Kidney epithelial cell (primary cell): ENCODE measurements around the gene ZNF222. TPM values are rescaled to one million over a fixed set of nuclear protein-coding genes. Genes with fewer than 3 reads are reported as not detected.

ENCODE experiments used
- DNase-seq: peaks from one replicate; pipeline ENCODE4 v3.0.0-alpha.2; 2010; ENCODE audit warnings: low read depth
- H3K27me3 ChIP-seq: 2 replicates; pipeline ENCODE4 v1.6.0; 2011; ENCODE audit warnings: low read length; ENCODE audit not compliant: control insufficient read depth, insufficient read depth
- H3K36me3 ChIP-seq: 2 replicates; pipeline ENCODE4 v1.5.1; 2011; ENCODE audit warnings: low read length; ENCODE audit not compliant: control insufficient read depth, insufficient read depth
- H3K4me3 ChIP-seq: 2 replicates; pipeline ENCODE4 v1.5.1; 2011; ENCODE audit warnings: low read depth, mild to moderate bottlenecking, control low read depth, low read length
- CTCF ChIP-seq: IDR thresholded peaks from 2 replicates; pipeline ENCODE4 v1.5.1; 2011; ENCODE audit warnings: mild to moderate bottlenecking, moderate library complexity, low read length, control low read depth, inconsistent platforms; ENCODE audit not compliant: insufficient read depth, poor library complexity, severe bottlenecking
- total RNA-seq: library from RNA; depleted of rRNA; stranded (reverse); fragments of >200 nt; gene quantifications from 2 replicates; pipeline ENCODE4 v1.2.3, GENCODE V29; 2015

ZNF222 gene
- total RNA-seq, result 2.3 and 3.3 TPM in 2 replicates

GRCh38 chr19:44025217-44025936 lies at the start of gene ZNF222:
Gene ZNF222 (plus strand): TSS chr19:44025379. CDS start chr19:44025437, 58 bp downstream.
- Histone ChIP-seq H3K4me3 (peak within 1 kb of the TSS; percentile 97), H3K27me3 (no peaks in the 10 kb centered on the region), H3K36me3 (no peaks in the 10 kb centered on the region)
- peak; percentile 78 for DNase-seq
- TF ChIP-seq CTCF, result no peak

- TF ChIP-seq CTCF, result no peak
- no peaks in the 10 kb centered on the region for H3K36me3 ChIP-seq
- no peak overlapping the region for H3K4me3 ChIP-seq
- DNase-seq, result no peak
- H3K27me3 ChIP-seq, result no peaks in the 10 kb centered on the region
Measured at GRCh38 chr19:43976732-43977131, 48.4 kb upstream of the ZNF222 start.

- peak overlapping the region; percentile 88 for H3K4me3 ChIP-seq
- no peak for TF ChIP-seq CTCF
- no peaks in the 10 kb centered on the region for H3K36me3 ChIP-seq
- DNase-seq, result no peak
- no peaks in the 10 kb centered on the region for H3K27me3 ChIP-seq
Measured at GRCh38 chr19:43983544-43983911, 41.7 kb upstream of the ZNF222 start.

- H3K36me3 ChIP-seq, result no peaks in the 10 kb centered on the region
- no peak for TF ChIP-seq CTCF
- H3K27me3 ChIP-seq, result no peaks in the 10 kb centered on the region
- H3K4me3 ChIP-seq, result peak within 1 kb of the TSS; percentile 88
- DNase-seq, result peak; percentile 93
Measured at GRCh38 chr19:43983912-43984686, 41.1 kb upstream of the ZNF222 start, which contains the start of gene ZNF155. Gene ZNF155 (plus strand): TSS chr19:43984188. CDS start chr19:43988544, 4,356 bp downstream.

- DNase-seq, result no peak
- Histone ChIP-seq H3K4me3 (peak overlapping the region; percentile 88), H3K27me3 (no peaks in the 10 kb centered on the region), H3K36me3 (no peaks in the 10 kb centered on the region)
- TF ChIP-seq CTCF, result no peak
Measured at GRCh38 chr19:43984687-43985000, 40.5 kb upstream of the ZNF222 start.
